ENCODE data around the gene CFD.

GRCh38 chr19:812049-812746, 47.3 kb upstream of the CFD start:
- TF ChIP-seq CTCF (conservative IDR thresholded peaks at IDR 0.05; ENCODE audit: low read length) (no peak), EZH2phosphoT487 (IDR thresholded peaks at IDR 0.05; ENCODE audit: borderline replicate concordance) (no peak)
